HuH-7 (cell line): ENCODE measurements around the gene KIAA1755.
A peak's percentile ranks its signal among the peaks of the same experiment; 100 is the strongest.

Experiments used
- DNase-seq: peaks from one replicate; pipeline ENCODE4 v3.0.0; 2011; ENCODE audit warnings: low spot score

The KIAA1755 gene

DNA sequence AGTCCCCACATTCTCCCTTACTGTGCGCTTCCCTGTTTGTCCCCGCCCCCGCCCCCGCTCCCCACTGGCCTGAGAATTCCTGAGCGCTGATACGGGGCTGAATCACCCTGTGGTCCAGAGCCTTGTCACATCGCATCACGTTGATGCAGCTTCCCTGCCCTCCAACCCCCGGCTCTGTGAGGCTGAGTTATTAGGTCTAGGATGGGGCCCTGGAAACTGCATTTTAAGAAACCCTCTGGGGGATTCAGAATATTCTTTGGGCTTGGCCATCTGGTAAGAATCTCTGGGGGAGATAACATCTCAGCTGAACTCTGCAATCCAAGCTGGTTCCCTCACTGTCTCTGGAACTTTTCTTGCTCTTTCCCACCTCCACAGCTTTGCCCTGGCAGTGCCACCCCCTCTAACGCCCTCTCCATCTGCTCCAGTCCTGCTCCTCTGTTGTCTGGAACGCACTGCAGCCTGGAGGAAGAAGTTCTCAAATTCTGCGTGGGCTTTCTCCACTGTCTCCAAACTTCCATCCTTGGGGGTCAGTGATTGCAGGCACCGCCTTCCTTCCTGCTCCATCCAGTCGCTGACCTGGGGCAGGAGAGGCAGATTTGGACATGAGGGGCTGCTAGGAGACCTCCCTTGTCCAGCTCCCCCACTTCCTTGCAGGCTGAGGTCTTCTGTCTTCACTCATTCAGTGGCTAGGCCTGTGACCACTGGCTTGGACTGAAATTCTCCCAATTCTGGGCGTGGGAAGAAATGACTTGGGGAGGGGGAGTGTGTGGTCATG, 42.6 kb downstream of the KIAA1755 start:
- DNase-seq: no peak

GRCh38 chr20:38216746-38217595, 43.6 kb downstream of the KIAA1755 start:
- no peak for DNase-seq

DNA sequence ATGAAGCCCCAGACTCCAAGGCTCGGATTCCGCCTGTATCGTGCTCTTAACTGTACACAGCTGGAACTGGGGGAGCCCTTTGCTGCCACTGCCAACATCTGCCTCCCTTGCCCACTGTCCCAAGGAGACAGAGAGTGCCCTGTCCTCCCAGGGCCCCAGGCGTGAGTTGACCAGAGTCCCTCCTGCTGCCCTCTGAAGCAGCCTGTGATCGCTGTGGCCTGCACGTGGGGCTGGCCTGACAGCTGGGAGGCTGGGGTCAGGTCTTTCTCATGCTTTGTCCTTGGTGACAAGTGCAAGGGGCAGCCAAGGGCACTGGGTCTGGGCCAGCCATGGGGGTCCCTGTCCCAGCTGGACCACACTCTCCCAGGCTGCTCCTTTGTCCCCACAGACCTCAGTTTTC, 44.3 kb downstream of the KIAA1755 start:
- no peak for DNase-seq

GRCh38 chr20:38215194-38216182, 45.0 kb downstream of the KIAA1755 start:
- no peak for DNase-seq

DNA sequence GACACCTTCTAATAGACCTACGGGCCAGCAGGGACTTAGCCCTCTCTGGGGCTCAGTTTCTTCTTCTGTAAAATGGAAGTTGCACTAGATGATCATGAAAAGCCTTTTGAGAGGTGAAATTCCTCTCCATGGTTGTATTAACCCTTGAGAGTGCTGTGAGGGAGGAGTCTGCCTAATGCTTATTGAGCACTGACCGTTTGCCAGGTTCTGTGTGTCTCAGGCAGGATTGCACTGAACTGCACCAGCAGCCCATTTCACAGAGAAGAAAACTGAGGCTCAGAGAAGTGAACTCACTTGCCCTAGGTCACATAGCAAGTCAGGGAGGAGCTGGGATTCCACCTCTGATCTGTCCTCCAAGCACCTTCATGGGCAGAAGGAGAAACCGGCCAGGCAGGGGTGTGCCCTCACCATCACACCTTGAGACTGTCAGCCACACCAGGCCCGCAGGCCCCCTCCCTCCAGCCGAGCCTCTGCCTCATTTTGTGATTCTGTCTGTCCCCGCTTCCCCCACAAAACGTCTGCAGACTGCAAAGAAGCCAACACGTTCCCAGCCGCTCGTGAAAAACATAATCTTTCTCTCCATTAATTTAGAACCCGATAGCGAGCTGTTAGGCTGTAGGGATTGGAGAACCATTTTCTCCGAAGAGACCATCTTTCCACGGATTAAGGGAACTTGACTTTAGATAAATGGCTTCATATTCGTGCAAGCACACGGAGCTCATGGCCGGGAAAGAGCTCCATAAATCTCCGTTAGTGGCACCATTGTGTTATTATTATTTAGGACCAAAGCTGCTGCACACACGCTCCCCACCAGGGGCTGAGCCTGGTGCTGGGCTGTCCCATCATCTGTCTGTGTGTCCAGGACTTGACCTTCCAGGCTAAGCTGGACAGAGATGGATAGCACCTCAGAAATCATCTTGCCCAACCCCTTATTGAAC, 46.0 kb downstream of the KIAA1755 start:
- DNase-seq: peak; percentile 38

GRCh38 chr20:38213607-38213940, 47.0 kb downstream of the KIAA1755 start:
- DNase-seq: no peak

GRCh38 chr20:38212806-38213606, 47.5 kb downstream of the KIAA1755 start:
- no peak for DNase-seq

- no peak for DNase-seq
Measured at GRCh38 chr20:38211200-38212097, 49.1 kb downstream of the KIAA1755 start.

DNA sequence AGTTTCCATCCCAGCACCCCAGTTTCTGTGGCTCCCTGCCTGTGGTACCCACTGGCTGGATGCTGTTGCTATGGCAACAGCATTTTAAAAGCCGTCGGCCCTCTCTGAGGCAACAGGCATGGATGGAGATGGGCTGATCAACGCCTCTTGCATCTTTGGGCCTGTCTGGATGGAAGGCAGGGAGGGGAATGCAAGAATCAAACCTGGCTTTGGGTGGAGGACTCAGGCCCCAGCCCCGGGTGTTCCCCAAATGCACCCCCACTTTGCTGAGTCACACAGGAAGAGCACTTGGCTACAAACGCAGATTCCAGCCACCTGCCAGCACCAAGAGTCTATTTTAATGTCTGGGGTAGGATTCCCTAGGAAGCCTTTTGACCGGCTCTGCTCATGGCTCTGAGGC, 49.8 kb downstream of the KIAA1755 start:
- no peak for DNase-seq

GRCh38 chr20:38209736-38210405, 50.7 kb downstream of the KIAA1755 start:
- DNase-seq: no peak

DNA sequence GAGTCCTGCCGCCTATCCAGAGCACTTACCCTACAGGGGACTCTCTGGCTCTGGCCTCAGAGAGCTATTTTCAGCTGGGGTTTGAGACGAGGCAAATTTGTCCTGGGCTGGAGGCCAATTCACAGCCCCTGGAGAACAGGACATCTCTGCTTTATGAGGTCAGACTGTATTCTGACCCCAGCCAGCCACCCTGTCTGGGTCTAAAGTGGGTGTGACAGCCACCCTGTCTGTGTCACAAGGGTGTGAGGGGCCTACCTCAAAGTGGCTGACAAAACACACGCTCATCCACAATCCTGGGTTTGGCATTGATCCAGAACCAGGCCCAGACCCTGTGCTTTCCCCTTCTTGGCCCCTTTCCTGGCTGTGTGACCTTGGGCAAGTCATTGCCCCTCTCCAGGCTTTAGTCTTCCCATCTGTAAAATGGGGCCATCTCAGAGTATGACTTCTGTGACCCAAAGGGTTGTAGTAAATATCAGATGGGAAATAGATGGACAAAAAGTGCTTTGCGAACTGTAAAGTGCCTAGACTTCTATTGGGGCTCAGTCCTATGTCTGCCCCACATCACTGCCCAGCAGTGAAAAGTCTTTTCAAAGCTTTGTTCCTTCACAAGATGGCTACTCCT, 51.4 kb downstream of the KIAA1755 start:
- no peak for DNase-seq

- no peak for DNase-seq
Measured at GRCh38 chr20:38208523-38208922, 52.0 kb downstream of the KIAA1755 start.

GRCh38 chr20:38208088-38208487, 52.4 kb downstream of the KIAA1755 start:
- DNase-seq: no peak

- no peak for DNase-seq
Measured at GRCh38 chr20:38207621-38208020, 52.9 kb downstream of the KIAA1755 start.

- DNase-seq: no peak
Measured at GRCh38 chr20:38205001-38205400, 55.5 kb downstream of the KIAA1755 start.

DNA sequence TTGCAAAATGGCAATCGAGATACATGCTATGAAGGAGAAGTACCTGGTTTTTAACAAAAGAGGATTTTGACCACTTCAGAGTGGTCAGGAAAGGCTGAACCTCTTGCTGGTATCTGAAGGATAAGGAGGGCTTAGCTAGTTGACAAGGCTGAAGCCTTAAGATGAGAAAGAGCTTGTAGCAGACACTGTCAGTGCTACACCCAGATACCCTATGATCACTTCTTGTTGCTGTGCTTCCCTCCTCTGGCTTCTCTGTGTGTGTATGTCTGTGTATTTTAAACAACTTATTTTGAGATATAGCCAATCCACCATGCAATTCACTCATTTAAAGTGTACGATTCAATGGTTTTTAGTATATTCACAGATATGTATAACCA, 56.6 kb downstream of the KIAA1755 start:
- DNase-seq: no peak

GRCh38 chr20:38203337-38203980, 57.1 kb downstream of the KIAA1755 start:
- no peak for DNase-seq

DNA sequence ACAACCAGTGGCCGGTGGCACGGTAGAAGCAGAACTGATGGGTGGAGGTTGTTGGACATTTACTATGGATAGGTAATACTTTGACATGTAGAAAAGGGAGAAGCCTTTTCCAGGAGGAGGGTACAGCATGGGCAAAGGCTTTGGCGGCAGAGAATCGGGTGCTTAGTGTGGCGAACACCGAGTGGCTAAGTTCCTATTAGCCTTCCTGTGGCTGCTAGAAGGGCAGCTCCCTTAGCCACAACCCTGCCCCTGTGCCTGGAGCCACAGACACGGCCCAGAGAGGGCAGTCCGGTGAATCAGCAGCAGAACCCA, 57.6 kb downstream of the KIAA1755 start:
- no peak for DNase-seq
